Measurements from ENCODE around the gene PPM1K.

PPM1K gene

DNA sequence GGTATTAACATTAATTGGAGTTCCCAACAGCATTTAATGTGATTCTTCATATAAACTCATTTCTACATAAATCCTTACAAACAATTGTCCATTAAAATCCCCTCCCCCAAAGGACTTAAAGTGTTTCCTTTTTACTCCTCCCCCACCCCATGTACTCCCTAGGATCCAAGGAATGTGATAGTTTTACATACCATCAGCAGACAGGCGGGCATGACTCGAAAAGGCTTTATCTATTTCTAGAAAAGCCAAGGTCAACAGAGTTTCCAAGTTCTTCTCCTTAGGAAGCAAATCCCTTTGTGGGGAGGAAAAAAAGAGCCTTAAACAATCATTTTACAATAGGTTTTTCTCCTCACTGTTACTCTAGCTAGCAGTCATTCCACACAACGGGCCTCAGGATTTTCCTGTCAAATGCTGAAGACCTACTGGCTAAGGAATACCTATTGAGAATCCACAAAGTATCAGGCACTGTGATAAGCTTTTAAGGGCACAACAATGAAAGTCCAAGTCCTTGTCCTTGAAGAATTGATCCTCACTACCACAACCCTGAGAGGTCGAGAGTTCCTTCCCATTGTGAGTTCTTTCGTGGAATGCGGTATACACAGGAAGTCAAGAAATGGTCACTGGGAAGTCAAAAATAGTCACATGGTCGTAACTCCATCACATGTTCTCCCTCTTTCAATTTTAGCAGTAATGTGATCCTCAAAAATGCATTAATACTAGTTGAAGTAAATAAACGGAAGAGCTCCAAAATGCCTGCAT, 7.2 kb downstream of the PPM1K start:
- DNase-seq = no peak

DNA sequence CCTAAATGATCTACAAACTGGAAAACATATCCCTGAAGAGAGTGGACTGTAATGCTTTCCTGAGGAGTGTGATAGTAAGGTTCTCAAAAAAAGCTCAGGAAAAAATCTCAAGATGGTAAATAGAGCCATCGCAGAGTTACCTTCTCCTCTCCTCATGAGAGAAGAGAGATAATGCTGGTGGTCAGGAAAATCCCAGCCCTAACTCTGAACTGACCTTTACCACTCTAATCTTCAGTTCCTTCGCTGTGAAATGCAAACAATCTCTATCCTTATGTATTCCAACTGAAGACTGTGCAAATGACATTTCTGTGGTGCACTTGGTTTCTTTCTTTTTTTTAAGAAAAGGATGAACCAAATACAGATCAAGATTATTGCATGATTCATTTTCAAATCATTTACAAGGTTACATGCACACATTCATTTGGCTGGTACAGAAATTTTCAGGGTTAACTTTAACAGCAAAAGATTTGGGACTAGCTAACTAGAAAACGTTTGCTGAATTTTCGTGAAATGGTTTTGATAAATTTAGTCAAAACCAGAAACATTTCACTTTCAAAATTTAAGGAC, 8.3 kb downstream of the PPM1K start:
- no peak for DNase-seq

DNA sequence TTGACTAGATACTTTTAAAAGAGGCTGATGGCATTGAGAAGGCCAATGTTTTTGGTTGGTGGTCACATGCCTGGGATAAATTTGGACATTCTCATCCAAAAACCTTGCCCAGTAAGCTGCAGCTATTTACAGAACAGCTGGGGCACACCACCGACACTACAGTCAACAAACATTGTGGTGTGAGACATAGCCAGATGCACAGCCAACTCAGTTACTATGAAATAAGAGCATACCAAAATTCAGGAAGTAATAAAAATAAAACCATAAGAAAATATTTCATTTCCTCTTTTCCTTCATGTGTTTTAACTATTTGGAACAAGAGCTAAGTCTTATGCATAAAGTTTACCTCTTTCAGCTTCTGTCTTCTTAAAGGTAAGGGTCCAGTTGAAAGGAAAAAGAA, 8.8 kb downstream of the PPM1K start:
- DNase-seq = no peak

DNA sequence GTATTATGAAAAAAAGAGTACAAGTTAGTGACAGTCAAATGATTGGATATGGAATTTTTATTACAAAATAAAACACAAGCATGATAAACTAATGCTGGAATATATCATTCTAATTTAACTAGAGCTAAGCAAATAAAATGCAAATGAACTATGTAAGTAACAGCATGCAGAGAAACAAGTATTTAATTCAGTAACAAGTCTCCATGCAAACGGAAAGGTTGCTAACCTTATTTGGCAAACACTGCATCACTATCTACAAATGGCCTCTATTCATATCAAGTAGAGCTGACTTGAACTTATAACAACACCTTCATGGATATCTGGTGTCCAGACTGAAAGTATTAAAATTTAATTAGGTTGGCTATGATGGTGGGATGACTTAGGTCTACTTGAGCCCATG, 15.4 kb downstream of the PPM1K start:
- no peak for DNase-seq

DNA sequence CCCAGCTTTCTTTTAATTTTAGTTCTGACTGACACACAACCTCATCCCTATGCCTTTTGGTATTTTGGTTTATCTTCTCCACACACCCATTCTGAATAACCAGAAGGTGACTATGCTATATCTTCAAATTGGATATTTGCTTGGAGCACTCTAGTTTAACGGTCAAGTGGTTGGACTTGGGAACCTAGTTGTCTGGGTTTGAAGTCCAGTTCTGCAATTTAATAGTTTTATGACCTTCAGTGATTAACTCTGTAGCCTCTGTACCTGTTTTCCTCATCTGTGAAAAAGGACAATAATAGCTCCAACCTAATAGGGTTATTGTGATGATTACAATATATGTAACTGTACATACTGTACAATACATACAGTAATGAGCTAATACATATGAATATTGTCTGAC, 20.0 kb downstream of the PPM1K start:
- DNase-seq = no peak

DNA sequence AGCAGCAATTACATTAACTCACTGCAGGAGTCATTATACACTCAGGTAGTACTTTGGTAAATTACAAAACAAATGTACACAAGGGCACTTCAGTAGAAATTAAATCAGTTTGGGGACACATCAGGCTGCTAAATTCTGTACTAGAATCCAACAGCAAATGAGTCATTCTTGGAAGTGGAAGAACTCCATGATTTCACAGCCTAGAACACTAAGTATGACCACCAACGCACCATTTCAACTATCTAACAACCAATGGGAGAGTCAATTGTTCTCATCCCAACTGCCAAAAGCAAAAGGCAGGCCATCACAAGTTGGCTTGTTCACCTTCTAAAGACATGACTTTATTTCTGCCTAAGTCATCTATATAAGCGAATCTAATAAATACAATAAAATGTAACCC, 26.6 kb downstream of the PPM1K start:
- no peak for DNase-seq

DNA sequence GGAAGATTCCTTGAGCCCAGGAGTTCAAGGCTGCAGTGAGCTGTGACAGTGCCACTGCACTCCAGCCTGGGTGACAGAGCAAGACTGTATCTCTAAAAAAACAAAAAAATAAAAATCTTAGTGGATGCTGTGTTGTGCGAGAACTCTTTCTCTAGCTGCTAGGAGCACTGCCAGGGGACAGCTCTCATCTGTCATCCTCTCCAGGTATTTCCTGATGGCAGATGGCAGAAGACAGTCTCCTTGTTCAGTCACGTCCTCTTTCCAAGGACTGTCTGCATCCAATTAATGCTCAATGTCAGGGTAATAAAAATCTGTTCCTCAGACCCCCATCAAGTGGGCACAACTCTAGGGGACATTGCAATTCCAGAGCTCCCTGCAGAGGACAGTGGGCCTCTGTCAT, 29.2 kb downstream of the PPM1K start:
- DNase-seq = no peak

DNA sequence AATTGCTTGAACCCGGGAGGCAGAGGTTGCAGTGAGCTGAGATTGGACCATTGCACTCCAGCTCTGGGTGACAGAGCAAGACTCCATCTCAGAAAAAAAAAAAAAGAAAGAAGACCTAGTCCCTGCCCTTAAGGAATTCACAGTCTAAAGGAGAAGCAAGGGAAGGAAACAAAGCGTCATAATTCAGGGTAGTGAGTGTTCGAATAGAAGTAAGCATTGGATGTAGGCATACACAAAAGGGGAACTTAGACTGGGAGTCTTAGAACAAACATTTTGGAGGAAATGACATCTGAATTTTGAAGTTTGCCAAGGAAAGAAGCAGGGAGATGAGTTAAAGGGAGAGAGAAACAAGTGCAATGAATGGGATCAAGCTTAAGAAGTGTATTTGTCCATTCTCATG, 32.4 kb downstream of the PPM1K start:
- no peak for DNase-seq

DNA sequence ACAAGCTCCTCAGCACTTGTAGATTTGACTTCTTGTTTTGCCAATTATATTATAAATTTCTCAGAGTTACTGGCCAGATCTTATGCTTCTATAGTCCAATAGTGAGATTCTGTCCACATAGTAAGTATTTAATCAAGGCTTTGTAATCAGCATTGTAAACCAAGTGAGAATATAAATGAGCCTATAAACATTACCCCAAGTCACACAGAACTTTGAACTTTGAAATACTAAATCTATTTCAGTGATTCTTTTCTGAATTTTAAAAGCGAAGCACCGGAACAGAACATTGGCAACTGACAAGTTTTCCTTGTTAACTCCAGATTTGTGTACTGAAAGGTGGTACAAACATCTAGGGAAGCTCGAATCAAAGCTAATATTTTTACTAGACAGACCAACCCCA, 37.2 kb downstream of the PPM1K start:
- no peak for DNase-seq

DNA sequence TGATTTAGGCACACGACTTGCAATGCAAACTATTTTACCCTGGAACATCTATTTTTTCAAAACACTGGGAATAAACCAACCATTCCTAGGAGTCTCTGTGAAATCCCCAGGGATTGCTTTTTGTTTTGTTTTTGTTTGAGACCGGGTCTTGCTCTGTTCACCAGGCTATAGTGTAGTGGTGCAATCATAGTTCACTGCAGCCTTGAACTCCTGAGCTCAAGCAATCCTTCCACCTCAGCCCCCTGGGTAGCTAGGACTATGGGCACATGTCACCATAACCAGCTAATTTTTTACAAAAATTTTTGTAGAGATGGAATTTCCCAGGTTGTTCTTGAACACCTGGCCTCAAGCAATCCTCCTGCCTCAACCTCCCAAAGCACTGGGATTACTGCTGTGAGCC, 37.8 kb downstream of the PPM1K start:
- no peak for DNase-seq

DNA sequence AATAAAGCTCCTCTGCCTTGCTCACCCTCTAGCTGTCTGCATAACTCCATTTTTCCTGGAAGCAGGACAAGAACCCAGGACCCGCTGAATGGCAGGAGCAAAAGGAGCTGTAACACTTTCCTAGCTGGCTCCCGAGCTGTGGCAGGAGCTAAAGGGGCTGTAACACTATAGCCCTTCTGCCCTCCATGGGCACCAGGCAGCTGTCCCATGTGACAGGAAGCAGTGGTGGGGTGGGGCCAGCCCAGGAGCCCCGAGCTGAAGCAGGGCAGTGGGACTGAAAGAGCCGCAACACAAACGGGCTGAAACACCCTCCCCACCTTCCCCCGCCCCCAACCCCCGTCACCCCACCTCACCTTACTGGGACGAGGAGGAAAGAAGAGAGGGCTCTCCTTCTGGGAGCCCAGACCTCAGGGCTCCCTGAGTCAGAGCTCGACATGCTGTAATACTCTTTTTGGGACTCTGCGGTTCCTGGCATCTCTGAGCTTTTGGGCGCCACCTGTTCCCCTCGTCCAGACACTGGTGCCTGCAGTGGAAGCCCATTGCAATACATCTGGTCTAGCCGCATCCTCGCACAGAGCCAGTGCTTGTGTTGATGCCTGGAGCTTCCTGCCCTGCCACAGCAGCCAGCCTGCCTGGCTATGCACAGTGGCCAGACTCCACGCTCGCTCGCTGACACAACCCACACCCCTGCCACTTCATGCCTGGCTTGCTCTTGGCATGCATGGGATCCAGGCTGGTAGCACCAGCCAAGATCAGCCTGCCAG, 39.4 kb downstream of the PPM1K start:
- no peak for DNase-seq

DNA sequence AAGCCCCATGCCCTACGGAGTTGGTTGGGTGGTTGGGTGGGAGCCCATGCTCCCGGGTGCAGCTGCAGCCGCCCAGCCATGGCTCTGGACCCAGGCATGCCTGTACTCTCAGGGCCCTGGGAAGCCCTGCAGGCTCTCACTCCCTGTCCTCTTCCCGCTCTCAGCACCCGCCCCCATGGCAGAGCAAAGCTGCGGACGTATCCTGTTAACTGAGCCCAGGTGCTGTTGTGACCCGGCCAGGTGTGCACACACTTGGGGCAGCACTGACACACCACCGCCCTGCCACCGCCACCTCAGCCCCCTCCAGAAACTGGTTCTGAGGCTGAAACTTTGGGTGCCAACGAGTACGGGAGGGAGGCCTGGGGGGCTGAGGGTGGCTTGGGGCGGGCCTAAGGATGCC, 40.3 kb downstream of the PPM1K start:
- DNase-seq = no peak

DNA sequence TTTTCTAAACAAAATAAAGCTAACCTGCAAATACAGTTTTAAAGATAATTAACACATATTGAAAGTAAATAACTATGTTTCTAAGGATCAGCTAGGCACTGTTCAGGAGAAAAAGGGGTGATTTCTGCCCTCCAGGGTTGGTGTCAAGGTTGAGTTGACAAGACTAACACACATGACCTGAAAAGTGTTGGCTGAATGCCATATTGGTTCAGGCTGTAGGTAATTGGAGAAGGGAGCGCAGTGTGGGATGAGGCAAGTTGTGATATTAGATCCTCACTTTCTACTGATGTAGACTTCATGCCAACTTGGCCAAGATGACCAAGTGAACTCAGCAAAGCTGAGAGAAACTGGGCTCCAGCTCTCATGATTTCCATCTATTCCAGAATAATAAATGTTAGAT, 42.2 kb downstream of the PPM1K start:
- DNase-seq = no peak

DNA sequence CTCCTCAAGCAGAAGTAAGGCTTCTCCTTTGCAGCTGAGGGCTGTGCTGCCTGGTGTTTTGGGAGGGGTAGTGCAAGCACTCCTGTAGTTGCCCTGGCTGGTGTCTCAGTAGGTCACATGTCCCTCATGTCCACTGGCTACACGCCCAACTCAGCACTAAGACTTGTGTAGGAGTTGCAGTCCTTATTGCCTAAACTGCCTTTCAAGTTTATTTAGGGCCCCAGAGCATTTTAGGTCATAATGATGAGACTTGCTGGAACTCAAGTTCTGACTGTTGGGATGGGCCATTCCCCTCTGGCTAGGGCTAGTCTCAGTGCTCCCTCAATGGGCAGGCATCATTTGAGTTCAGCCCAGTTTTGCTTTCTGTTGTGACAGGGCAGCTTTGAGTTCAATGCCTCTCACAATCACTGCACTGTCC, 44.1 kb downstream of the PPM1K start:
- DNase-seq = no peak

DNA sequence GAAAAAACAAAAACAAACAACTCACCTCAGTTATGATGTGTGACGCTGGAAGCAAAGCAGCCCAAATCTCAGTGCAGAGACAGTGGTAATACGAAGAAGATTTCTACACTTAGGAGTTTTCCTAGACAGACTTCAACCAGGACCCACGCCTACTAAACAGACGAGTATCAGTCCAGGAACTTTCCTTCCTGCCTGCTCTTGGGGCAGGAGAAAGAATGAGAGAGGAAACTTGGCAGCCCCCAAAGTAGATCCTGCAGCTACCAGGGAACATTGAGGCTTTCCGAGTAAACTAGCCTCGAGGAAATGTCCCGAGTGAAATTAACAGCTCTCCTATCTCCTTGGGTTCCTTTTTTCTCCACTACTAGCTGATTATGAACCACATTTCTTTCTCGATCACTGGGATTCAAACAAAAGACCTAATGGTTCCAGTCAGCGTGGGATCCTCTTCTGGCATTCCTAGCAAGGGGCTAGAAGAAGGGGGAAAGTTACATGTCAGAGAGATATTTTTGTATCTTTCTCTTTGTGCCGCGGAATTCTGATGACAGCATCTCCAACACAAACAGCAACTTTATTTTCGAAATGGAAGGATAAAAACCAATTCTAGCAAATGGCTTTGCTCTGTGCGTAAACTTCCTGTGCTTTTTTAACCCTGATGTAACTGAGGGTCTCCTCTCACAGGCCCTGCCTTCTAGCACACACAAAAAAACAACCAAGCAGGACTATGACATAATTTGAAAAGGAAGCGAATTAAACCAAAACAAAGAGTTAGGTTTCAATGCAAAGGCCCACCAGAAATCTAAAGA, 53.2 kb downstream of the PPM1K start:
- peak; percentile 53 for DNase-seq

DNA sequence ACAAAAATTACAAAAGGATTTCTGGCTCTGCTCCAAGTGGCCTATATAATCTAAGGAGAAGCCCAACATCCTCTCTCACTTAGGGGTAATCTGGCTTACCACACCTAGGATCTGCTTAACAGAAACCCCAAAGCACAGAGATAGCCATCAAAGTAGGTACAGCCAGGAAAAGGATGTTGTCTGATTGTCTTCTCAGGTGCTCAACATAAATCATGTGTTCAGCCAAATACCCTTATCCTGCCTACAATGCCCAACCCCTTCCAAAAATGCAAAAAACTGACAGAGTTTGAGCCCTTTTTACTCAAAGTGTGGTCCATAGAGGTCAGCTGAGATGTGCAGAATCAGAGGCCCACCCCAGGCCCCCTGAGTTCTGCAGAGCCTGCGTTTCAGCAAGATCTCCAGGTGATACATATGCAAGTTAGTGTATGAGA, 53.9 kb downstream of the PPM1K start:
- DNase-seq = peak; percentile 9

DNA sequence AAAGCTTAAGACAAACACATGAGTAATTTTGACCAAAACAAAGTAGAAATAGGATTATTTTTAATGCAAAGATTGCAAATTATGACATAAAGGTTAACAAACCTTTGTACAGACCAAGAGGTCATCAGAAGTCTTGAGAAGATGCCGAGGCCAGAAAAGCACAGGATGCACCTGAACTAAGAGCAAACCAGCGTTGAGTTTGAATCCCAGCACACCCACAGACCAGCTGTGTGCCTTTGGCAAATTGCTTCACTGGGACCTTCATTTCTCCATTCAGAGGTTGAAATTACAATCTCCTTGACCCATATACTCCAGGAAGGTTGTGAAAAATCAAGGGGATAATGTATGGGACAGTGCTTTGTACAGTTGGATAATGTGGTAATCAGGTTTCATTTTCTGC, 56.6 kb downstream of the PPM1K start:
- no peak for DNase-seq

DNA sequence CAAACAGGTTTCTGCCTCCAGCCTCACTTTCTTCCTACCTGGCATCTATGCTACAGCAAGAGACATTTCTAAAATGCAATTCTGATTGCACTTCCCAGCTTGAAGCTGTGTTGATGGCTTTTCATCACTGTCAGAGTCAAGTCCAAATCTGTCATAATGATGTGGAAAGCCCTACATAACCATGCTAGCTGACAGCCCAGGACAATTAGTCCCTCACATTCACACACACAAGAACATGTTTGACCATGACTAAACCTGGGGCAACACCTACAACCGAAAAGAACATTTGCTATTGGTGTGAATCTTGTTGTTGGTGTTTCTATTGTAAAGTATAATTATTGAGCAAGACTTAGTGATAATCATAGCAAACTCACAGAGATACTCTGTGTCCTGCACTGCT, 58.2 kb downstream of the PPM1K start:
- no peak for DNase-seq

DNA sequence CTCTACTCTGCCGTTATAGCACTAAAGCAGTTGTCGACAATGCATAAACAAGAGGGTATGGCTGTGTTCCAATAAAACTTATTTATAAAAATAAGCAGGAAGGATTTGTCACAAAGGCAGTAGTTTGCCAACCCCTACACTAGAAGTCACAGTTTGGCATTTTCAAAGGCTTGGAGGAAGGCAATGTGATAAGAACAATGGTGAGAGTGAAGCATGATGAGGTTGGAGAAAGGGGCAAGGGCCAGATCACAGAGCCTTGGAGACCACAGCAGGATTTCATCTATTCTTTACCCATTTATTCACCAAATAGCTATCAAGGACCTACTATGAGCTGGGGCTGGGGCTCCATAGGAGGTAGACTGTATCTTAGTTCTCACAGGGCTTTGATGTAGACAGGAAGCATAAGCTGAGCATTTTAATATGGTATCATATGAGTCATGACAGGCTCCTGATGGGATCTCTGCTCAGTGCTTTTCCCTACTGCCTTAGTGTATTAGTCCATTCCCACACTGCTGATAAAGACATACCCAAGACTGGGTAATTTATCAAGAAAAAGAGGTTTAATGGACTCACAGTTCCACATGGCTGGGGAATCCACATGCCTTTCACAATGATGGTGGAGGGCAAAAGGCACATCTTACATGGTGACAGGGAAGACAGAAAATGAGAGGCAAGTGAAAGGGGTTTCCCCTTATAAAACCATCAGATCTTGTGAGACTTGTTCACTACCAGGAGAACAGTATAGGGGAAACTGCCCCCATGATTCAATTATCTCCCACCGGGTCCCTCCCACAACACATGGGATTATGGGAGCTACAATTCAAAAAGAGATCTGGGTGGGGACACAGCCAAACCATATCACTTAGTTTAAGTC, 58.9 kb downstream of the PPM1K start:
- DNase-seq = no peak

DNA sequence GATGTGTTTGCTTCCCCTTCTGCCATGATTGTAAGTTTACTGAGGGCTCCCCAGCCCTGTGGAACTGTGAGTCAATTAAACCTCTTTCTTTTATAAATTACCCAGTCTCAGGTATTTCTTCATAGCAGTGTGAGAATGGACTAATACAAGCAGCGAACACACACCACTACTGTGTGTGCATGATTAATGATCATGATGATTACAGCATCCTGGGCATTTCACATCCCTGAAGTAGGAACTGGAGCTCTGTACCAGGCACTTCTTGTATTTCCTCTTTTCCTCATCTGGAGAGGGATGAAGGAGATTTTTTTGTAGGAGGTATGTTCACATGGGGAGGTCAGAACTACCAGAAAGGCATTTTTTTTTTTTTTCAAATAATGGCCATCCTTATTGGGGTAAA, 60.8 kb downstream of the PPM1K start:
- no peak for DNase-seq

DNA sequence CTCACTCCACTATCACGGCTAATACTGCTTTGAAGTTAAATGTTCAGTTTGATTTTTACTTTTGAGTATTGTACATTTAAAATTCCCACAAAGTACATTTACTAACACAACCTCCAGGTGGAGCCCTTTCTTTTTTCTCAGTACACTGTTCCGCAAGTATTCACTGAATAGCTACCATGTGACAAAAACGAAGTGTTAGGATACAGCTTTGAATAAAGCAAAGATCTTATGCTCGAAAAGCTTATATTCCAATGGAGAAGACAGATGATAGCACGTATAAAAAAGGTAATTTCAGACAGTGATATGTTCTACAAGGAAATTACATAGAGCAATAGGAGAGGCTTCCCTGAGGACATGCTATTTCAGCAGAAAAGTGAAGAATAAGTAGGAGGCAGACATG, 65.3 kb downstream of the PPM1K start:
- peak; percentile 77 for DNase-seq

DNA sequence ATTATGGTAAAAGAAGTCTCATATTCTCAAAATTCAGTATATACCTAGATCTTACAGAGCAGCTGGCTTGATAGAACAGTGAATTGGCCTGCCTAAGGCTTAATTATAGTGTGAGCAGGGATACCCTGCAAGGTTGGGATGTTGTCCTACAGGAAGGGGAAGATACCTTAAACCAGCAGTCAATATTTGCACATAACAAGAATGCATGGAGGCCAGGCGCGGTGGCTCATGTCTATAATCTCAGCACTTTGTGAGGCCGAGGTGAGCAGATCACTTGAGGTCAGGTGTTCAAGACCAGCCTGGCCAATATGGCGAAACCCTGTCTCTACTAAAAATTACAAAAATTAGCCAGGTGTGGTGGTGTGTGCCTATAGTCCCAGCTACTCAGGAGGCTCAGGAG, 67.2 kb downstream of the PPM1K start:
- no peak for DNase-seq
